ENCODE results near the gene PIK3R2.

Gene PIK3R2

GRCh38 chr19:18173054-18173571 lies 20.1 kb downstream of the PIK3R2 start:
- DNase-seq (ENCODE audit: low read depth) = no peak

GRCh38 chr19:18173572-18174288 lies 20.8 kb downstream of the PIK3R2 start, which contains the start of gene IFI30:
IFI30 (plus strand) TSS chr19:18173813; CDS start chr19:18173842, 29 bp downstream.
- DNase-seq (ENCODE audit: low read depth) = peak; percentile 50

GRCh38 chr19:18174983-18175382 lies 22.0 kb downstream of the PIK3R2 start:
- no peak for DNase-seq (ENCODE audit: low read depth)

GRCh38 chr19:18176367-18177310 lies 23.7 kb downstream of the PIK3R2 start:
- no peak for DNase-seq (ENCODE audit: low read depth)

- DNase-seq (ENCODE audit: low read depth) = no peak
Measured at GRCh38 chr19:18179957-18180356, 27.0 kb downstream of the PIK3R2 start.

GRCh38 chr19:18183529-18183928 lies 30.6 kb downstream of the PIK3R2 start:
- no peak for DNase-seq (ENCODE audit: low read depth)

GRCh38 chr19:18185538-18185937 lies 32.6 kb downstream of the PIK3R2 start:
- DNase-seq (ENCODE audit: low read depth) = no peak

GRCh38 chr19:18190278-18190677 lies 37.3 kb downstream of the PIK3R2 start:
- DNase-seq (ENCODE audit: low read depth) = no peak

GRCh38 chr19:18191640-18192062 lies 38.7 kb downstream of the PIK3R2 start:
- no peak for DNase-seq (ENCODE audit: low read depth)

- DNase-seq (ENCODE audit: low read depth) = peak; percentile 93
Measured at GRCh38 chr19:18192673-18193387, 39.9 kb downstream of the PIK3R2 start, which contains the start of gene MPV17L2. MPV17L2 (plus strand) TSS chr19:18193218; CDS start chr19:18193282, 64 bp downstream.

GRCh38 chr19:18193388-18194180 lies 40.6 kb downstream of the PIK3R2 start:
- DNase-seq (ENCODE audit: low read depth) = no peak

- DNase-seq (ENCODE audit: low read depth) = no peak
Measured at GRCh38 chr19:18194181-18194530, 41.2 kb downstream of the PIK3R2 start.

- DNase-seq (ENCODE audit: low read depth) = no peak
Measured at GRCh38 chr19:18194554-18195238, 41.7 kb downstream of the PIK3R2 start.

GRCh38 chr19:18196511-18196845 lies 43.5 kb downstream of the PIK3R2 start:
- DNase-seq (ENCODE audit: low read depth) = no peak

GRCh38 chr19:18197306-18197705 lies 44.3 kb downstream of the PIK3R2 start:
- DNase-seq (ENCODE audit: low read depth) = no peak

- no peak for DNase-seq (ENCODE audit: low read depth)
Measured at GRCh38 chr19:18197941-18198340, 45.0 kb downstream of the PIK3R2 start.

- no peak for DNase-seq (ENCODE audit: low read depth)
Measured at GRCh38 chr19:18198374-18198773, 45.4 kb downstream of the PIK3R2 start.

GRCh38 chr19:18202397-18202777 lies 49.4 kb downstream of the PIK3R2 start:
- no peak for DNase-seq (ENCODE audit: low read depth)

GRCh38 chr19:18202778-18203407 lies 49.9 kb downstream of the PIK3R2 start:
- DNase-seq (ENCODE audit: low read depth) = no peak

- no peak for DNase-seq (ENCODE audit: low read depth)
Measured at GRCh38 chr19:18203408-18203862, 50.5 kb downstream of the PIK3R2 start.
